Neural cell (in vitro differentiated cells): ENCODE data around the gene FAM53B.

Source experiments
- CTCF ChIP-seq: fragments of 450-650 bp; IDR thresholded peaks from 2 replicates; pipeline ENCODE4 v1.5.1; 2014; ENCODE audit warnings: antibody characterized with exemption, mild to moderate bottlenecking, moderate library complexity; ENCODE audit not compliant: poor library complexity, severe bottlenecking
- EP300 ChIP-seq: fragments of 450-650 bp; conservative IDR thresholded peaks from 2 replicates; pipeline ENCODE4 v1.6.1; 2014; ENCODE audit warnings: antibody characterized with exemption, mild to moderate bottlenecking, moderate library complexity; ENCODE audit not compliant: poor library complexity, severe bottlenecking
- EZH2 ChIP-seq: fragments of 200-600, 300-800 bp; shearing (Covaris generic), sonication (generic); IDR thresholded peaks from 2 replicates; pipeline ENCODE4 v1.6.1; 2014; ENCODE audit warnings: antibody characterized with exemption, low read length, borderline replicate concordance, mild to moderate bottlenecking; ENCODE audit not compliant: insufficient read depth, poor library complexity, severe bottlenecking
- MXI1 ChIP-seq: fragments of 450-650 bp; conservative IDR thresholded peaks from 2 replicates; pipeline ENCODE4 v1.6.1; 2014; ENCODE audit warnings: antibody characterized with exemption, mild to moderate bottlenecking; ENCODE audit not compliant: poor library complexity, severe bottlenecking
- POLR2AphosphoS5 ChIP-seq: IDR thresholded peaks from 2 replicates; pipeline ENCODE4 v1.6.1; 2012
- RAD21 ChIP-seq: fragments of 450-650 bp; conservative IDR thresholded peaks from 2 replicates; pipeline ENCODE4 v1.6.1; 2014; ENCODE audit warnings: antibody characterized with exemption, mild to moderate bottlenecking, moderate library complexity
- TAF1 ChIP-seq: IDR thresholded peaks from 2 replicates; pipeline ENCODE4 v1.6.1; 2012; ENCODE audit warnings: low read depth

- TF ChIP-seq EZH2 (no peak), POLR2AphosphoS5 (no peak), CTCF (no peak), MXI1 (no peak), RAD21 (no peak), EP300 (no peak), TAF1 (no peak)
These were observed 96.6 kb downstream of the FAM53B start for GRCh38 chr10:124647421-124648130.
